ENCODE data around the gene SNX33.

The SNX33 gene

GRCh38 chr15:75637245-75638009 lies 10.3 kb upstream of the SNX33 start:
- H3K4me3 ChIP-seq (ENCODE audit: low read depth, low read length), result no peak overlapping the region
- no peak for DNase-seq (ENCODE audit: low read depth)
- no peak for TF ChIP-seq CTCF (conservative IDR thresholded peaks at IDR 0.05; ENCODE audit: low read depth, low read length)

- DNase-seq (ENCODE audit: low read depth), result peak; percentile 54
- TF ChIP-seq CTCF (conservative IDR thresholded peaks at IDR 0.05; ENCODE audit: low read depth, low read length), result no peak
- H3K4me3 ChIP-seq (ENCODE audit: low read depth, low read length), result peak overlapping the region; percentile 97
These were observed 8.5 kb upstream of the SNX33 start for GRCh38 chr15:75639191-75639708.

- no peak for TF ChIP-seq CTCF (conservative IDR thresholded peaks at IDR 0.05; ENCODE audit: low read depth, low read length)
- peak within 1 kb of the TSS; percentile 97 for H3K4me3 ChIP-seq (ENCODE audit: low read depth, low read length)
- DNase-seq (ENCODE audit: low read depth), result peak; percentile 98
These were observed 7.8 kb upstream of the SNX33 start, which contains the start of gene IMP3 for GRCh38 chr15:75639709-75640482. TSS of gene IMP3 (minus strand) at chr15:75640224. CDS start at chr15:75640168, 56 bp downstream.

- DNase-seq (ENCODE audit: low read depth), result peak; percentile 71
- H3K4me3 ChIP-seq (ENCODE audit: low read depth, low read length), result peak overlapping the region; percentile 97
- TF ChIP-seq CTCF (conservative IDR thresholded peaks at IDR 0.05; ENCODE audit: low read depth, low read length), result peak; percentile 58
These were observed 7.1 kb upstream of the SNX33 start for GRCh38 chr15:75640483-75641178.

GRCh38 chr15:75641179-75641503 lies 6.6 kb upstream of the SNX33 start:
- no peak for TF ChIP-seq CTCF (conservative IDR thresholded peaks at IDR 0.05; ENCODE audit: low read depth, low read length)
- no peak for DNase-seq (ENCODE audit: low read depth)
- no peak overlapping the region for H3K4me3 ChIP-seq (ENCODE audit: low read depth, low read length)

- DNase-seq (ENCODE audit: low read depth), result no peak
- no peak overlapping the region for H3K4me3 ChIP-seq (ENCODE audit: low read depth, low read length)
- no peak for TF ChIP-seq CTCF (conservative IDR thresholded peaks at IDR 0.05; ENCODE audit: low read depth, low read length)
These were observed 6.1 kb upstream of the SNX33 start for GRCh38 chr15:75641603-75642002.

All from choroid plexus epithelial cell (primary cell).